K562 (cell line): ENCODE measurements around the gene C16orf89. TPM values are rescaled to one million over a fixed set of nuclear protein-coding genes. Genes with fewer than 3 reads are reported as not detected.

ENCODE experiments used
- ADNP ChIP-seq: fragments of 200-800 bp; sonication (Bioruptor generic); IDR thresholded peaks from 2 replicates; pipeline ENCODE4 v1.6.1; 2016; ENCODE audit warnings: missing genetic modification characterization, missing compliant biosample characterization
- GABPA ChIP-seq: fragments of 200-800 bp; sonication (Bioruptor generic); conservative IDR thresholded peaks from 2 replicates; pipeline ENCODE4 v1.6.1; 2016; ENCODE audit warnings: low read depth, missing genetic modification characterization, missing compliant biosample characterization
- IFI16 ChIP-seq: fragments of 250-450 bp; sonication (Bioruptor Pico); IDR thresholded peaks from 2 replicates; pipeline ENCODE4 v2.1.2; 2022; ENCODE audit warnings: mild to moderate bottlenecking, inconsistent platforms
- JUN ChIP-seq, 2 experiments: sonication (generic) in 1 of 2; formaldehyde crosslinking in 1 of 2; IDR thresholded peaks; 2 replicates each; pipeline versions ENCODE4 v1.6.1 to v1.8.0; 2012 to 2022; ENCODE audit warnings: borderline replicate concordance in 2 of 2, mild to moderate bottlenecking in 2 of 2, improper control_type of control experiment in 1 of 2, low read depth in 1 of 2, low read length in 1 of 2, missing genetic modification reagents in 1 of 2
- POLR2G ChIP-seq: fragments of 200-400 bp; formaldehyde crosslinking; IDR thresholded peaks from 2 replicates; pipeline ENCODE4 v1.6.1; 2017; ENCODE audit warnings: low read depth, mild to moderate bottlenecking, antibody characterized with exemption, low read length, moderate library complexity
- SIN3A ChIP-seq, 2 experiments: fragments of 150-350 bp in 1 of 2; IDR thresholded peaks; 2 replicates each; pipeline ENCODE4 v1.6.1; 2011 to 2016; ENCODE audit warnings: borderline replicate concordance in 2 of 2, low read depth in 2 of 2, low read length in 2 of 2, mild to moderate bottlenecking in 2 of 2, moderate library complexity in 2 of 2; ENCODE audit not compliant: control insufficient read depth in 1 of 2
- STAT5B ChIP-seq: fragments of 250-450 bp; sonication (Bioruptor Pico); IDR thresholded peaks from 2 replicates; pipeline ENCODE4 v1.8.0; 2021; ENCODE audit warnings: mild to moderate bottlenecking, inconsistent platforms
- ZNF133 ChIP-seq: fragments of 250-450 bp; sonication (Bioruptor Pico); IDR thresholded peaks from 2 replicates; pipeline ENCODE4 v1.4.0; 2020; ENCODE audit warnings: mild to moderate bottlenecking
- ZNF174 ChIP-seq: fragments of 250-450 bp; sonication (Bioruptor Pico); IDR thresholded peaks from 2 replicates; pipeline ENCODE4 v1.4.0; 2020; ENCODE audit warnings: mild to moderate bottlenecking
- ZNF644 ChIP-seq: fragments of 200-800 bp; sonication (Bioruptor generic); IDR thresholded peaks from 2 replicates; pipeline ENCODE4 v1.6.1; 2016; ENCODE audit warnings: low read depth, missing genetic modification characterization, missing compliant biosample characterization
- polyA plus RNA-seq, 8 experiments: library from polyadenylated mRNA; depleted of rRNA in 4 of 8; stranded (reverse) in 5 of 8; unstranded in 3 of 8; fragments of >200 nt; fragmentation: Nextera tagmentation in 2 of 8; fragmentation: Illumina TruSeq in 1 of 8; extraction: Ambion mirVana in 2 of 8; extraction: Trizol in 1 of 8; gene quantifications; 2 replicates each; pipeline versions ENCODE4 v1.2.1 to v1.2.3, GENCODE V29; 2011 to 2014; ENCODE audit warnings: inconsistent platforms in 1 of 8, missing spikeins in 1 of 8
- total RNA-seq, 7 experiments: library from RNA; depleted of rRNA in 6 of 7; stranded (reverse); fragments of >200 nt in 6 of 7; fragmentation: Illumina TruSeq in 2 of 7; extraction: Trizol in 2 of 7; gene quantifications; 2 replicates each; pipeline versions ENCODE4 v1.2.1 to v1.2.3, GENCODE V29; 2011 to 2021; ENCODE audit warnings: low replicate concordance in 1 of 7
- TF ChIP-seq, protein P1 (sequence below): fragments of 200-800 bp; sonication (Bioruptor generic); IDR thresholded peaks from 2 replicates; pipeline ENCODE4 v1.6.1; 2016; ENCODE audit warnings: missing genetic modification characterization, missing compliant biosample characterization
- TF ChIP-seq, protein P2 (sequence below): sonication (generic); formaldehyde crosslinking; IDR thresholded peaks from 2 replicates; pipeline ENCODE4 v1.5.0; 2020; ENCODE audit warnings: missing genetic modification reagents
- TF ChIP-seq, protein P3 (sequence below), 2 experiments: IDR thresholded peaks; 2 replicates each; pipeline ENCODE4 v1.6.1; 2012; ENCODE audit warnings: improper control_type of control experiment in 2 of 2, low read depth in 2 of 2, low read length in 2 of 2, borderline replicate concordance in 1 of 2

C16orf89 gene
- total and polyA plus RNA-seq, 9 of the 15 experiments (the other 6 are each of a cell fraction or from before 2014, with no cell fraction given): not detected

DNA sequence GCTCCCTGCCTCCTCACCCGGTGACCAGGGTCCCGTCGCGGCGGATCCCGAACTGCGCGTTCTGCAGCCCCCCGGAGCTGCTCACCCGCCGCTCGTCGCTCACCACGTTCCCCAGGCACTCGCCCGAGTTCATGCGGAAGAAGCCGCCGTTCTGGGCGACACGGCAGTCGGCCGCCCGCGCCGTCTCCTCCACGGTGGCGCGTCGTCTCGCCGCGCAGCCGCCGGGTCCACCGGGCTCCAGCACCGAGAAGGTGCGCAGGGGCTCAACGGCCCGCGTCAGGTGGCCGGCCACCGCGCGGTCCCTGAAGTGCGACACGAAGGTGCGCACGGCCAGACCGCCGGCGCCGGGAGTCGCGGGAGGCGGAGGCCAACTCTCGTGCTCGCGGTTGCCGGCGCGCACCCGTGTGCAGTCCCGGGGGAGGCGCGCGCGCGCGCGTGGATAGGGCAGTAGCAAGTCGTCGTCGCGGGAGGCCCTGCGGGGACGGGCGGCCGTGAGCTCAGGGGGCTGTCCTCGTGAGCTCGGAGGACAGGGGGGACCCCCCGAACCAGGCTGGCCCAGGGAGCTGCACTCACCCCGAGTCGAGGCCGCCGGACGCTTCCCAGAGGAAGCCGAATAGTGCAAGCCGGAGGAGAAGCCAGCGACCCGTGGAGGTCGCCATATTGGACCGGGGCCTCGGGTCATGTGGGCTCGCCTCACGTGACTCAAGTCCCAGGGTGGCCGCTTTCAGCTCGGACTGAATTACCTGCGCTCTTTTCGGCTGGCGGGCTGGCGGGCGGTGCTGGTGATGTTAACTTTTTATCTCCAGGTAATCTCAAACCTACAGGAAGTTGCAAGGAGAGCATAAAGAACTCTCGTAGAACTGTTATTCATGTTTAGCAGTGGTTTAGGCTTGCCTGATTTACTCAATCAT lies 32.2 kb downstream of the C16orf89 start, which contains the start of gene NAGPA (continued):
- TF ChIP-seq JUN (IDR thresholded peaks at IDR 0.05; ENCODE audit: borderline replicate concordance, low read depth, low read length) (peak; percentile 51; the same call in 1 of the 2 replicates), JUN (CRISPR knock-in tag; IDR thresholded peaks at IDR 0.05; ENCODE audit: borderline replicate concordance) (no peak), SIN3A (IDR thresholded peaks at IDR 0.05; ENCODE audit: borderline replicate concordance in 2 of 2, control insufficient read depth in 1 of 2, low read depth in 2 of 2, low read length in 2 of 2) (peak; percentile 98 to 99; a peak in 3 of 4 replicates), POLR2G (peak; percentile 80), STAT5B (CRISPR knock-in tag) (no peak), ADNP (tag) (no peak), ZNF644 (tag) (peak; percentile 83; the same call in 1 of the 2 replicates), ZNF133 (CRISPR knock-in tag) (no peak), IFI16 (CRISPR knock-in tag) (no peak), GABPA (tag) (0 out of 2 replicates have a peak, but pooled peaks have one; percentile 55), ZNF174 (CRISPR knock-in tag) (no peak)
- TF ChIP-seq, protein P1, sequence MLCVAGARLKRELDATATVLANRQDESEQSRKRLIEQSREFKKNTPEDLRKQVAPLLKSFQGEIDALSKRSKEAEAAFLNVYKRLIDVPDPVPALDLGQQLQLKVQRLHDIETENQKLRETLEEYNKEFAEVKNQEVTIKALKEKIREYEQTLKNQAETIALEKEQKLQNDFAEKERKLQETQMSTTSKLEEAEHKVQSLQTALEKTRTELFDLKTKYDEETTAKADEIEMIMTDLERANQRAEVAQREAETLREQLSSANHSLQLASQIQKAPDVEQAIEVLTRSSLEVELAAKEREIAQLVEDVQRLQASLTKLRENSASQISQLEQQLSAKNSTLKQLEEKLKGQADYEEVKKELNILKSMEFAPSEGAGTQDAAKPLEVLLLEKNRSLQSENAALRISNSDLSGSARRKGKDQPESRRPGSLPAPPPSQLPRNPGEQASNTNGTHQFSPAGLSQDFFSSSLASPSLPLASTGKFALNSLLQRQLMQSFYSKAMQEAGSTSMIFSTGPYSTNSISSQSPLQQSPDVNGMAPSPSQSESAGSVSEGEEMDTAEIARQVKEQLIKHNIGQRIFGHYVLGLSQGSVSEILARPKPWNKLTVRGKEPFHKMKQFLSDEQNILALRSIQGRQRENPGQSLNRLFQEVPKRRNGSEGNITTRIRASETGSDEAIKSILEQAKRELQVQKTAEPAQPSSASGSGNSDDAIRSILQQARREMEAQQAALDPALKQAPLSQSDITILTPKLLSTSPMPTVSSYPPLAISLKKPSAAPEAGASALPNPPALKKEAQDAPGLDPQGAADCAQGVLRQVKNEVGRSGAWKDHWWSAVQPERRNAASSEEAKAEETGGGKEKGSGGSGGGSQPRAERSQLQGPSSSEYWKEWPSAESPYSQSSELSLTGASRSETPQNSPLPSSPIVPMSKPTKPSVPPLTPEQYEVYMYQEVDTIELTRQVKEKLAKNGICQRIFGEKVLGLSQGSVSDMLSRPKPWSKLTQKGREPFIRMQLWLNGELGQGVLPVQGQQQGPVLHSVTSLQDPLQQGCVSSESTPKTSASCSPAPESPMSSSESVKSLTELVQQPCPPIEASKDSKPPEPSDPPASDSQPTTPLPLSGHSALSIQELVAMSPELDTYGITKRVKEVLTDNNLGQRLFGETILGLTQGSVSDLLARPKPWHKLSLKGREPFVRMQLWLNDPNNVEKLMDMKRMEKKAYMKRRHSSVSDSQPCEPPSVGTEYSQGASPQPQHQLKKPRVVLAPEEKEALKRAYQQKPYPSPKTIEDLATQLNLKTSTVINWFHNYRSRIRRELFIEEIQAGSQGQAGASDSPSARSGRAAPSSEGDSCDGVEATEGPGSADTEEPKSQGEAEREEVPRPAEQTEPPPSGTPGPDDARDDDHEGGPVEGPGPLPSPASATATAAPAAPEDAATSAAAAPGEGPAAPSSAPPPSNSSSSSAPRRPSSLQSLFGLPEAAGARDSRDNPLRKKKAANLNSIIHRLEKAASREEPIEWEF: 0 out of 2 replicates have a peak, but pooled peaks have one; percentile 54
- TF ChIP-seq, protein P2, sequence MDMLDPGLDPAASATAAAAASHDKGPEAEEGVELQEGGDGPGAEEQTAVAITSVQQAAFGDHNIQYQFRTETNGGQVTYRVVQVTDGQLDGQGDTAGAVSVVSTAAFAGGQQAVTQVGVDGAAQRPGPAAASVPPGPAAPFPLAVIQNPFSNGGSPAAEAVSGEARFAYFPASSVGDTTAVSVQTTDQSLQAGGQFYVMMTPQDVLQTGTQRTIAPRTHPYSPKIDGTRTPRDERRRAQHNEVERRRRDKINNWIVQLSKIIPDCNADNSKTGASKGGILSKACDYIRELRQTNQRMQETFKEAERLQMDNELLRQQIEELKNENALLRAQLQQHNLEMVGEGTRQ (CRISPR knock-in tag): peak; percentile 100
- TF ChIP-seq, protein P3, sequence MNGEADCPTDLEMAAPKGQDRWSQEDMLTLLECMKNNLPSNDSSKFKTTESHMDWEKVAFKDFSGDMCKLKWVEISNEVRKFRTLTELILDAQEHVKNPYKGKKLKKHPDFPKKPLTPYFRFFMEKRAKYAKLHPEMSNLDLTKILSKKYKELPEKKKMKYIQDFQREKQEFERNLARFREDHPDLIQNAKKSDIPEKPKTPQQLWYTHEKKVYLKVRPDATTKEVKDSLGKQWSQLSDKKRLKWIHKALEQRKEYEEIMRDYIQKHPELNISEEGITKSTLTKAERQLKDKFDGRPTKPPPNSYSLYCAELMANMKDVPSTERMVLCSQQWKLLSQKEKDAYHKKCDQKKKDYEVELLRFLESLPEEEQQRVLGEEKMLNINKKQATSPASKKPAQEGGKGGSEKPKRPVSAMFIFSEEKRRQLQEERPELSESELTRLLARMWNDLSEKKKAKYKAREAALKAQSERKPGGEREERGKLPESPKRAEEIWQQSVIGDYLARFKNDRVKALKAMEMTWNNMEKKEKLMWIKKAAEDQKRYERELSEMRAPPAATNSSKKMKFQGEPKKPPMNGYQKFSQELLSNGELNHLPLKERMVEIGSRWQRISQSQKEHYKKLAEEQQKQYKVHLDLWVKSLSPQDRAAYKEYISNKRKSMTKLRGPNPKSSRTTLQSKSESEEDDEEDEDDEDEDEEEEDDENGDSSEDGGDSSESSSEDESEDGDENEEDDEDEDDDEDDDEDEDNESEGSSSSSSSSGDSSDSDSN (IDR thresholded peaks at IDR 0.05; ENCODE audit: borderline replicate concordance in 1 of 2, low read depth in 2 of 2, low read length in 2 of 2): no peak
